Activated effector memory CD4-positive, alpha-beta T cell treated with anti-CD3 and anti-CD28 coated beads, Interleukin-2, amount 50 U/mL, for 16 hours (primary cell): ENCODE data around the gene YPEL1.

ENCODE experiments used
- DNase-seq: peaks from one replicate; pipeline ENCODE4 v3.0.0-alpha.2; 2020

The YPEL1 gene

GRCh38 chr22:21652010-21652546 lies 83.5 kb downstream of the YPEL1 start:
- DNase-seq: peak; percentile 95

- DNase-seq: no peak
Observed at GRCh38 chr22:21651521-21652009, 84.0 kb downstream of the YPEL1 start.

GRCh38 chr22:21650823-21651520 lies 84.6 kb downstream of the YPEL1 start:
- DNase-seq: no peak

- no peak for DNase-seq
Observed at GRCh38 chr22:21650280-21650679, 85.3 kb downstream of the YPEL1 start.
